Mesenchymal stem cell (in vitro differentiated cells and primary cell): ENCODE results near the gene SH3D19. TPM values are rescaled to one million over a fixed set of nuclear protein-coding genes. Genes with fewer than 3 reads are reported as not detected.
"Not testable (repeated sequence)": the region's sequence is repeated elsewhere in the genome, so short reads cannot be mapped to it uniquely, and the experiment has no call there.

Source experiments
- DNase-seq: peaks from one replicate; pipeline ENCODE4 v3.0.0-alpha.2; 2013
- H2AFZ ChIP-seq: one replicate; pipeline ENCODE4 v1.6.1; 2013; ENCODE audit warnings: low read depth, mild to moderate bottlenecking, control low read depth, inconsistent platforms, low read length, moderate library complexity
- H2AK5ac ChIP-seq: 2 replicates; pipeline ENCODE4 v1.6.1; 2013; ENCODE audit warnings: low read length, moderate library complexity, mild to moderate bottlenecking, inconsistent platforms; ENCODE audit not compliant: severe bottlenecking
- H2BK120ac ChIP-seq: one replicate; pipeline ENCODE4 v1.6.1; 2013; ENCODE audit warnings: low read depth, mild to moderate bottlenecking, inconsistent platforms, low read length, moderate library complexity
- H2BK12ac ChIP-seq, 2 experiments: one replicate each; pipeline ENCODE4 v1.6.1; 2013; ENCODE audit warnings: inconsistent platforms in 2 of 2, low read length in 2 of 2, mild to moderate bottlenecking in 2 of 2, moderate library complexity in 2 of 2, control low read depth in 1 of 2
- H2BK15ac ChIP-seq: one replicate; pipeline ENCODE4 v1.6.1; 2013; ENCODE audit warnings: mild to moderate bottlenecking, low read depth, inconsistent platforms; ENCODE audit not compliant: poor library complexity, severe bottlenecking
- H2BK5ac ChIP-seq: 2 replicates; pipeline ENCODE4 v1.6.1; 2013; ENCODE audit warnings: low read depth, mild to moderate bottlenecking, low read length, control low read depth, inconsistent platforms; ENCODE audit not compliant: poor library complexity, severe bottlenecking
- H3K14ac ChIP-seq, 2 experiments: one replicate each; pipeline ENCODE4 v1.6.1; 2013; ENCODE audit warnings: inconsistent platforms in 2 of 2, low read length in 2 of 2, control low read depth in 1 of 2, mild to moderate bottlenecking in 1 of 2, moderate library complexity in 1 of 2
- H3K18ac ChIP-seq, 2 experiments: one replicate each; pipeline ENCODE4 v1.6.1; 2013; ENCODE audit warnings: inconsistent platforms in 2 of 2, low read length in 2 of 2, control low read depth in 1 of 2, low read depth in 1 of 2, mild to moderate bottlenecking in 1 of 2
- H3K23ac ChIP-seq, 2 experiments: one replicate each; pipeline ENCODE4 v1.6.1; 2013; ENCODE audit warnings: inconsistent platforms in 2 of 2, low read length in 2 of 2, mild to moderate bottlenecking in 2 of 2, moderate library complexity in 2 of 2, control low read depth in 1 of 2
- H3K27ac ChIP-seq: 2 replicates; pipeline ENCODE4 v1.5.1; 2013; ENCODE audit warnings: mild to moderate bottlenecking, moderate library complexity, low read length, control low read depth, inconsistent platforms; ENCODE audit not compliant: poor library complexity, severe bottlenecking
- H3K27me3 ChIP-seq, 2 experiments: 2 replicates each; pipeline versions ENCODE4 v1.6.1 to v1.7.0; 2013; ENCODE audit warnings: low read length in 2 of 2, mild to moderate bottlenecking in 2 of 2, moderate library complexity in 2 of 2, control low read depth in 1 of 2, inconsistent platforms in 1 of 2; ENCODE audit not compliant: control insufficient read depth in 1 of 2, insufficient read depth in 1 of 2
- H3K36me3 ChIP-seq, 2 experiments: 2 replicates each; pipeline versions ENCODE4 v1.6.1 to v1.7.0; 2013; ENCODE audit warnings: low read length in 2 of 2, control low read depth in 1 of 2, inconsistent platforms in 1 of 2, low read depth in 1 of 2, mild to moderate bottlenecking in 1 of 2; ENCODE audit not compliant: insufficient read depth in 2 of 2, control insufficient read depth in 1 of 2
- H3K4ac ChIP-seq, 2 experiments: one replicate each; pipeline ENCODE4 v1.6.1; 2013; ENCODE audit warnings: inconsistent platforms in 2 of 2, low read length in 2 of 2, mild to moderate bottlenecking in 2 of 2, moderate library complexity in 2 of 2, control low read depth in 1 of 2, low read depth in 1 of 2
- H3K4me1 ChIP-seq: 2 replicates; pipeline ENCODE4 v1.6.1; 2013; ENCODE audit warnings: low read depth, low read length, control low read depth; ENCODE audit not compliant: control insufficient read depth, insufficient read depth
- H3K4me2 ChIP-seq: 2 replicates; pipeline ENCODE4 v1.6.1; 2013; ENCODE audit warnings: low read length, mild to moderate bottlenecking, inconsistent platforms; ENCODE audit not compliant: poor library complexity, severe bottlenecking
- H3K4me3 ChIP-seq, 2 experiments: 2 replicates each; pipeline versions ENCODE4 v1.5.1 to v1.7.0; 2013; ENCODE audit warnings: low read length in 2 of 2, mild to moderate bottlenecking in 2 of 2, control low read depth in 1 of 2, low read depth in 1 of 2; ENCODE audit not compliant: insufficient read depth in 1 of 2
- H3K79me1 ChIP-seq: replicated peaks from 2 replicates; pipeline ENCODE4 v1.6.1; 2013; ENCODE audit warnings: mild to moderate bottlenecking, control low read depth, low read length, inconsistent platforms; ENCODE audit not compliant: poor library complexity, severe bottlenecking
- H3K9ac ChIP-seq: 2 replicates; pipeline ENCODE4 v1.7.0; 2013; ENCODE audit warnings: mild to moderate bottlenecking, low read length, moderate library complexity
- H3K9me3 ChIP-seq: 2 replicates; pipeline ENCODE4 v1.7.0; 2013; ENCODE audit warnings: mild to moderate bottlenecking, low read length; ENCODE audit not compliant: control insufficient read depth
- H4K8ac ChIP-seq: one replicate; pipeline ENCODE4 v1.6.1; 2013; ENCODE audit warnings: inconsistent platforms, mild to moderate bottlenecking, low read length, moderate library complexity
- H4K91ac ChIP-seq: one replicate; pipeline ENCODE4 v1.6.1; 2013; ENCODE audit warnings: mild to moderate bottlenecking, low read length, inconsistent platforms
- WGBS: methylation state at CpG from one replicate; pipeline ENCODE4 v1.1.7; 2013; ENCODE audit warnings: mixed read lengths; 5-methylcytosine and 5-hydroxymethylcytosine counted together
- small RNA-seq: library from polyadenylated mRNA; stranded (forward); fragments of <200 nt; extraction: miRNeasy Mini kit (QIAGEN cat#:217004); gene quantifications from one replicate; pipeline ENCODE3, GENCODE V24; 2013; ENCODE audit warnings: low read depth

Gene SH3D19

GRCh38 chr4:151087467-151087866 is 237.9 kb downstream of the SH3D19 start:
- Histone ChIP-seq H2BK120ac (no peak overlapping the region), H3K9ac (no peak overlapping the region), H4K8ac (no peak overlapping the region), H3K18ac (no peak overlapping the region), H3K36me3 (no peaks in the 10 kb centered on the region), H3K4me2 (no peak overlapping the region), H3K23ac (no peak overlapping the region), H3K27me3 (no peaks in the 10 kb centered on the region), H2BK5ac (no peak overlapping the region), H2AK5ac (no peak overlapping the region), H3K27ac (no peak overlapping the region), H2BK15ac (no peak overlapping the region), H2AFZ (no peak overlapping the region), H4K91ac (no peak overlapping the region), H3K4me1 (no peaks in the 10 kb centered on the region), H3K9me3 (no peaks in the 10 kb centered on the region), H3K4ac (no peak overlapping the region), H2BK12ac (no peak overlapping the region), H3K14ac (no peak overlapping the region), H3K4me3 (no peak overlapping the region), H3K79me1 (no peaks in the 10 kb centered on the region)
- DNase-seq = no peak
- 89% methylated on average over 8 of the region's 8 CpGs for WGBS

GRCh38 chr4:151077978-151078377 is 247.4 kb downstream of the SH3D19 start:
- DNase-seq, H3K4me3 ChIP-seq, H3K9me3 ChIP-seq, H3K36me3 ChIP-seq, H3K4ac ChIP-seq, H2BK120ac ChIP-seq, H2AFZ ChIP-seq, H3K79me1 ChIP-seq, H2AK5ac ChIP-seq, H3K23ac ChIP-seq, H3K27me3 ChIP-seq, H3K4me1 ChIP-seq, H3K4me2 ChIP-seq, H3K9ac ChIP-seq, H2BK5ac ChIP-seq, H3K18ac ChIP-seq, H4K8ac ChIP-seq, H2BK12ac ChIP-seq, H4K91ac ChIP-seq, H3K14ac ChIP-seq, H3K27ac ChIP-seq, H2BK15ac ChIP-seq: not testable (repeated sequence)
- 90% methylated on average over 2 of the region's 2 CpGs for WGBS

- Histone ChIP-seq H3K9ac (no peak overlapping the region), H3K23ac (no peak overlapping the region), H3K27me3 (no peaks in the 10 kb centered on the region), H3K4me2 (no peak overlapping the region), H3K4me3 (no peak overlapping the region), H2BK15ac (no peak overlapping the region), H2BK12ac (no peak overlapping the region), H3K27ac (no peak overlapping the region), H2AFZ (no peak overlapping the region), H4K91ac (no peak overlapping the region), H3K36me3 (no peaks in the 10 kb centered on the region), H4K8ac (no peak overlapping the region), H3K4ac (no peak overlapping the region), H3K9me3 (no peaks in the 10 kb centered on the region), H3K14ac (no peak overlapping the region), H2BK120ac (no peak overlapping the region), H3K18ac (no peak overlapping the region), H3K4me1 (no peaks in the 10 kb centered on the region), H2BK5ac (no peak overlapping the region), H2AK5ac (no peak overlapping the region), H3K79me1 (no peaks in the 10 kb centered on the region)
- no peak for DNase-seq
These were observed 250.9 kb downstream of the SH3D19 start for GRCh38 chr4:151074416-151074916.

Small RNA genes lying within 50 kb of the gene (small RNA-seq; reads per million reads assigned to genes)
- not detected for gene AC104819.2
- not detected for gene RNU6-1282P
- not detected for gene SNORD73A
- gene SNORD73B = 0.86 reads per million
